PC-9 (cell line): Measurements from ENCODE around the gene FBXL17.

Source experiments
- EZH2 ChIP-seq: fragments of 200-600 bp; sonication (generic); IDR thresholded peaks from 2 replicates; pipeline ENCODE4 v1.8.0; 2017; ENCODE audit warnings: antibody characterized with exemption, low read depth
- TF ChIP-seq, protein P1 (sequence below): fragments of 200-600 bp; sonication (generic); conservative IDR thresholded peaks from 2 replicates; pipeline ENCODE4 v1.6.1; 2017; ENCODE audit warnings: mixed run types, antibody characterized with exemption, mild to moderate bottlenecking, moderate library complexity

DNA sequence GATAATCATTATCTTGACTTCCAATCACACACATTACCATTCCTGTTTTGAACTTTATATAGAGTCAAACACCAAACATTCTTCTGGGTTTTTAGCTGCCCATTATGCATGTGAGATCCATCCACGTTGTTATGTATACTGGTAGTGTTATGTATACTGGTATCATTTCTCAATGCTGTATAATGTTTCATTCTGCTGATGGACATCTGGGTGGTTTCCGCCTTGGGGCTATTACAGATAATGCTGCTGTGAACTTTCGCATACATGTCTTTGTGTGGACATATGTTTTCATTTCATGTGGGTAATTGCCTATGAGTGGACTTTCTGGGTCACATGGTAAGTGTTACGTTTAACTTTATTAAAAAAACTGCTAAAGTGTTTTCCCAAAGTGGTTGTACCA is 493.4 kb downstream of the FBXL17 start:
- TF ChIP-seq, protein P1, sequence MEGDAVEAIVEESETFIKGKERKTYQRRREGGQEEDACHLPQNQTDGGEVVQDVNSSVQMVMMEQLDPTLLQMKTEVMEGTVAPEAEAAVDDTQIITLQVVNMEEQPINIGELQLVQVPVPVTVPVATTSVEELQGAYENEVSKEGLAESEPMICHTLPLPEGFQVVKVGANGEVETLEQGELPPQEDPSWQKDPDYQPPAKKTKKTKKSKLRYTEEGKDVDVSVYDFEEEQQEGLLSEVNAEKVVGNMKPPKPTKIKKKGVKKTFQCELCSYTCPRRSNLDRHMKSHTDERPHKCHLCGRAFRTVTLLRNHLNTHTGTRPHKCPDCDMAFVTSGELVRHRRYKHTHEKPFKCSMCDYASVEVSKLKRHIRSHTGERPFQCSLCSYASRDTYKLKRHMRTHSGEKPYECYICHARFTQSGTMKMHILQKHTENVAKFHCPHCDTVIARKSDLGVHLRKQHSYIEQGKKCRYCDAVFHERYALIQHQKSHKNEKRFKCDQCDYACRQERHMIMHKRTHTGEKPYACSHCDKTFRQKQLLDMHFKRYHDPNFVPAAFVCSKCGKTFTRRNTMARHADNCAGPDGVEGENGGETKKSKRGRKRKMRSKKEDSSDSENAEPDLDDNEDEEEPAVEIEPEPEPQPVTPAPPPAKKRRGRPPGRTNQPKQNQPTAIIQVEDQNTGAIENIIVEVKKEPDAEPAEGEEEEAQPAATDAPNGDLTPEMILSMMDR, result no peak
- no peak for TF ChIP-seq EZH2
